ENCODE data around the gene MAP7D1. TPM values are rescaled to one million over a fixed set of nuclear protein-coding genes. Genes with fewer than 3 reads are reported as not detected.

The MAP7D1 gene
- total and polyA plus RNA-seq, 10 of the 15 experiments (the other 5 are each of a cell fraction or from before 2014, with no cell fraction given): 4.4 to 97.6 (median 24.2) TPM

GRCh38 chr1:36160388-36160948, 4.5 kb downstream of the MAP7D1 start (continued):
- no peak for TF ChIP-seq CUX1 (IDR thresholded peaks at IDR 0.05; ENCODE audit: insufficient replicate concordance, low read depth, low read length)
- no peak for TF ChIP-seq PAX8 (IDR thresholded peaks at IDR 0.05)
- TF ChIP-seq ELK1 (IDR thresholded peaks at IDR 0.05; ENCODE audit: low read depth, low read length): no peak
- TF ChIP-seq KAT2A (conservative IDR thresholded peaks at IDR 0.05; ENCODE audit: control insufficient read depth, low read depth, low read length): no peak
- TF ChIP-seq NR2C2 (IDR thresholded peaks at IDR 0.05; ENCODE audit: borderline replicate concordance, control insufficient read depth, insufficient read length, low read depth): no peak
- TF ChIP-seq BRCA1 (IDR thresholded peaks at IDR 0.05; ENCODE audit: low read depth, low read length): no peak
- TF ChIP-seq, protein P1, sequence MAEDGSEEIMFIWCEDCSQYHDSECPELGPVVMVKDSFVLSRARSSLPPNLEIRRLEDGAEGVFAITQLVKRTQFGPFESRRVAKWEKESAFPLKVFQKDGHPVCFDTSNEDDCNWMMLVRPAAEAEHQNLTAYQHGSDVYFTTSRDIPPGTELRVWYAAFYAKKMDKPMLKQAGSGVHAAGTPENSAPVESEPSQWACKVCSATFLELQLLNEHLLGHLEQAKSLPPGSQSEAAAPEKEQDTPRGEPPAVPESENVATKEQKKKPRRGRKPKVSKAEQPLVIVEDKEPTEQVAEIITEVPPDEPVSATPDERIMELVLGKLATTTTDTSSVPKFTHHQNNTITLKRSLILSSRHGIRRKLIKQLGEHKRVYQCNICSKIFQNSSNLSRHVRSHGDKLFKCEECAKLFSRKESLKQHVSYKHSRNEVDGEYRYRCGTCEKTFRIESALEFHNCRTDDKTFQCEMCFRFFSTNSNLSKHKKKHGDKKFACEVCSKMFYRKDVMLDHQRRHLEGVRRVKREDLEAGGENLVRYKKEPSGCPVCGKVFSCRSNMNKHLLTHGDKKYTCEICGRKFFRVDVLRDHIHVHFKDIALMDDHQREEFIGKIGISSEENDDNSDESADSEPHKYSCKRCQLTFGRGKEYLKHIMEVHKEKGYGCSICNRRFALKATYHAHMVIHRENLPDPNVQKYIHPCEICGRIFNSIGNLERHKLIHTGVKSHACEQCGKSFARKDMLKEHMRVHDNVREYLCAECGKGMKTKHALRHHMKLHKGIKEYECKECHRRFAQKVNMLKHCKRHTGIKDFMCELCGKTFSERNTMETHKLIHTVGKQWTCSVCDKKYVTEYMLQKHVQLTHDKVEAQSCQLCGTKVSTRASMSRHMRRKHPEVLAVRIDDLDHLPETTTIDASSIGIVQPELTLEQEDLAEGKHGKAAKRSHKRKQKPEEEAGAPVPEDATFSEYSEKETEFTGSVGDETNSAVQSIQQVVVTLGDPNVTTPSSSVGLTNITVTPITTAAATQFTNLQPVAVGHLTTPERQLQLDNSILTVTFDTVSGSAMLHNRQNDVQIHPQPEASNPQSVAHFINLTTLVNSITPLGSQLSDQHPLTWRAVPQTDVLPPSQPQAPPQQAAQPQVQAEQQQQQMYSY (CRISPR knock-in tag; IDR thresholded peaks at IDR 0.05): no peak
- no peak for TF ChIP-seq NR2F1 (conservative IDR thresholded peaks at IDR 0.05)
- peak; percentile 44 for TF ChIP-seq MEF2B (IDR thresholded peaks at IDR 0.05; ENCODE audit: partially characterized antibody, poor library complexity, severe bottlenecking)
- TF ChIP-seq PBX3 (IDR thresholded peaks at IDR 0.05; ENCODE audit: insufficient replicate concordance, low read depth, low read length): no peak
- TF ChIP-seq RAD21 (IDR thresholded peaks at IDR 0.05; ENCODE audit: insufficient read depth, low read depth, low read length): no peak
- TF ChIP-seq PKNOX1 (IDR thresholded peaks at IDR 0.05): 0 out of 2 replicates have a peak, but pooled peaks have one; percentile 6
- TF ChIP-seq SRF (IDR thresholded peaks at IDR 0.05; ENCODE audit: low read depth in 2 of 2, low read length in 2 of 2): no peak
- no peak for TF ChIP-seq POLR2AphosphoS5 (IDR thresholded peaks at IDR 0.05; ENCODE audit: low read length)
- no peak for TF ChIP-seq CHD4 (IDR thresholded peaks at IDR 0.05)
